ELR (cell line): Measurements from ENCODE around the gene PIAS1.
"Not testable (repeated sequence)": the region's sequence is repeated elsewhere in the genome, so short reads cannot be mapped to it uniquely, and the experiment has no call there.

Experiments used
- DNase-seq: peaks from one replicate; pipeline ENCODE4 v3.0.0-alpha.2; 2015; ENCODE audit warnings: low read depth

The PIAS1 gene

GRCh38 chr15:68183616-68184315 is 129.7 kb downstream of the PIAS1 start:
- DNase-seq = no peak

GRCh38 chr15:68184616-68185480 is 130.7 kb downstream of the PIAS1 start:
- DNase-seq = no peak

GRCh38 chr15:68186671-68187397 is 132.7 kb downstream of the PIAS1 start:
- peak; percentile 30 for DNase-seq

- DNase-seq = no peak
These were observed 133.4 kb downstream of the PIAS1 start for GRCh38 chr15:68187559-68187958.

- DNase-seq = no peak
These were observed 134.5 kb downstream of the PIAS1 start for GRCh38 chr15:68188647-68189046.

- no peak for DNase-seq
These were observed 135.9 kb downstream of the PIAS1 start for GRCh38 chr15:68190048-68190447.

- DNase-seq = no peak
These were observed 137.4 kb downstream of the PIAS1 start for GRCh38 chr15:68191555-68191954.

- DNase-seq = no peak
These were observed 138.0 kb downstream of the PIAS1 start for GRCh38 chr15:68192117-68192516.

GRCh38 chr15:68192804-68193486 is 138.8 kb downstream of the PIAS1 start:
- DNase-seq = no peak

GRCh38 chr15:68195336-68196112 is 141.4 kb downstream of the PIAS1 start:
- no peak for DNase-seq

- DNase-seq = no peak
These were observed 142.5 kb downstream of the PIAS1 start for GRCh38 chr15:68196445-68197169.

GRCh38 chr15:68197170-68197492 is 143.0 kb downstream of the PIAS1 start:
- no peak for DNase-seq

- DNase-seq = no peak
These were observed 143.7 kb downstream of the PIAS1 start for GRCh38 chr15:68197661-68198437.

- DNase-seq = no peak
These were observed 145.2 kb downstream of the PIAS1 start for GRCh38 chr15:68199340-68199739.

GRCh38 chr15:68200016-68200861 is 146.1 kb downstream of the PIAS1 start:
- DNase-seq = no peak

GRCh38 chr15:68201153-68201878 is 147.2 kb downstream of the PIAS1 start:
- no peak for DNase-seq

GRCh38 chr15:68201879-68202261 is 147.8 kb downstream of the PIAS1 start:
- DNase-seq = no peak

GRCh38 chr15:68202994-68203393 is 148.9 kb downstream of the PIAS1 start:
- DNase-seq = not testable (repeated sequence)
